Heart left ventricle (tissue), 16 donors: Measurements from ENCODE around the gene SLC47A2. TPM values are rescaled to one million over a fixed set of nuclear protein-coding genes. Genes with fewer than 3 reads are reported as not detected.

Experiments
- ATAC-seq, 4 donors: fragments of 200-7000 bp; cut with Tn5 transposase; one replicate each; pipeline ENCODE4 v1.9.1; 2020 to 2022; ENCODE audit warnings: moderate library complexity in 4 of 4, mild to moderate bottlenecking in 3 of 4, moderate number of reproducible peaks in 1 of 4
- DNase-seq, 5 donors: peaks; one replicate each; pipeline ENCODE4 v3.0.0-alpha.2; 2020
- H3K27ac ChIP-seq, 12 donors: fragments of 200-600 bp; sonication (generic) in 4 of 12; one replicate each; pipeline versions ENCODE4 v1.5.0 to v1.8.0; 2016 to 2022; ENCODE audit warnings: mild to moderate bottlenecking in 2 of 12
- H3K27me3 ChIP-seq, 9 donors: fragments of 200-600 bp; sonication (generic) in 2 of 9; one replicate each; pipeline versions ENCODE4 v1.5.1 to v1.8.0; 2016 to 2022; ENCODE audit warnings: mild to moderate bottlenecking in 3 of 9
- H3K36me3 ChIP-seq, 9 donors: fragments of 200-600 bp; sonication (generic) in 2 of 9; one replicate each; pipeline versions ENCODE4 v1.5.0 to v1.8.0; 2018 to 2022; ENCODE audit warnings: mild to moderate bottlenecking in 2 of 9
- H3K4me1 ChIP-seq, 12 donors: fragments of 200-600 bp; sonication (generic) in 4 of 12; one replicate each; pipeline versions ENCODE4 v1.5.0 to v1.8.0; 2016 to 2022; ENCODE audit warnings: mild to moderate bottlenecking in 3 of 12
- H3K4me3 ChIP-seq, 12 donors: fragments of 200-600 bp; sonication (generic) in 4 of 12; one replicate each; pipeline versions ENCODE4 v1.5.0 to v1.8.0; 2017 to 2022; ENCODE audit warnings: mild to moderate bottlenecking in 9 of 12, moderate library complexity in 4 of 12
- H3K9me3 ChIP-seq, 12 donors: fragments of 200-600 bp; sonication (generic) in 4 of 12; one replicate each; pipeline versions ENCODE4 v1.5.0 to v1.8.0; 2016 to 2022; ENCODE audit warnings: mild to moderate bottlenecking in 1 of 12
- POLR2A ChIP-seq, 2 donors: fragments of 450-650 bp; IDR thresholded peaks; one replicate each; pipeline ENCODE4 v1.6.1; 2017; ENCODE audit warnings: antibody characterized with exemption in 2 of 2, mild to moderate bottlenecking in 2 of 2, moderate library complexity in 2 of 2
- WGBS, 4 donors: extraction: QIAGEN DNeasy Blood & Tissue Kit in 2 of 4; methylation state at CpG; one replicate each; pipeline versions ENCODE4 v1.1.5 to v1.1.7; 2013 to 2018; 5-methylcytosine and 5-hydroxymethylcytosine counted together
- intact Hi-C, 10 donors: fragments of 100-400 bp; cut with DNase I; formaldehyde crosslinking; loops; one replicate each; pipeline versions ENCODE4 v1.11.1 to v1.14.2; 2022
- polyA plus RNA-seq, 2 donors: library from polyadenylated mRNA; stranded (reverse); fragments of 200-250 nt; gene quantifications; one replicate each; pipeline ENCODE4 v1.2.3, GENCODE V29; 2013
- total RNA-seq, 9 donors: library from RNA; depleted of rRNA in 2 of 9; stranded (reverse); fragments of >200 nt in 2 of 9; fragmentation: NEBNext Ultra II Directional in 3 of 9; extraction: Animal tissue kit (Norgen Biotek cat#: 25700) in 3 of 9; gene quantifications; one replicate each; pipeline versions ENCODE4 v1.1.0 to v1.2.4, GENCODE V29; 2016 to 2023
- TF ChIP-seq, protein P1 (sequence below), 12 donors: fragments of 200-600 bp; sonication (generic) in 4 of 12; IDR thresholded peaks; one replicate each; pipeline versions ENCODE4 v1.5.0 to v1.8.0; 2018 to 2022; ENCODE audit warnings: antibody characterized with exemption in 12 of 12, mild to moderate bottlenecking in 5 of 12
- donor health status: ischemic (EF 13 %, LVEDD 7.1; RV severe dilation, severe dysfunction).
- donor health status: healthy with polysubstance abuse.
- donor health status: DM: no; HTN: yes; CAD: no.
- donor health status: DM: no; HTN: no; CAD: no.
- donor health status: ischemic (EF 25% LVEDD 6.9; RV normal size, moderate dysfunction).
- donor health status: ischemic (EF 25% LVEDD 5.7; RV mildly dilated, moderate dysfunction).
- donor health status: healthy.
- donor health status: DM: yes; HTN: yes; CAD: no.
- donor health status: ischemic (EF 35%, LVEDD 5.7; RV mildly dilated, moderate dysfunction).
- donor health status: nonischemic (EF 11% LVEDD 7.7; RV severe dilation, severe dysfunction).
- donor health status: DM: yes; HTN: yes; CAD: no.
- donor health status: PGD.
- donor health status: ischemic (EF 29% LVEDD 5.4; RV normal size, mild dysfunction).
- donor health status: nonischemic (EF 23%, LVEDD 6.1; RV moderate dilation, normal function).

Gene SLC47A2
- total and polyA plus RNA-seq, 11 donors, result 0.32 TPM; not detected in 10

DNA sequence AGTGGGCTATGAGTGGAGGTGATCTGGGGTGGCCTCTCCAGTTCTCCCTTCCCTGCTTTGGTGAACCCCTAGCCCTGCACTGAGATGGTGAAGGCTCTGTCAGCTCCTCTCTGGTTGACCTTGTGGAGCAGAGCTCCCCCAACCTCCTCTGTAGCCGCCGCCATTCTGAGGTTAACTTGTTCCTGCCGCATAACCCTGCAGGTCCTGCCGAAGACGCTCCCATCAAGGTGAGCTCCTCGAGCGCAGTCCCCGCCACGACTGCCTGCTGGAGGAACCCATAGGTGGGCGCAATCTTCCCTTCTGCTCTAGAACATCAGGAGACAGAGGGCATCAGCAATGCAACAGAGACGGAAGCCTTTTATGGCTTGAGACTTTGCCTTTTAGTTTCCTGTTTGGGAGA, 15.2 kb upstream of the SLC47A2 start:
- ATAC-seq (no peak), DNase-seq (peak in 2 of 5 donors; percentile 25 to 46)
- intact Hi-C loops, result no loop called here
- no peaks in the 10 kb centered on the region for H3K9me3 ChIP-seq
- H3K27ac ChIP-seq, result no peak overlapping the region
- TF ChIP-seq, protein P1, sequence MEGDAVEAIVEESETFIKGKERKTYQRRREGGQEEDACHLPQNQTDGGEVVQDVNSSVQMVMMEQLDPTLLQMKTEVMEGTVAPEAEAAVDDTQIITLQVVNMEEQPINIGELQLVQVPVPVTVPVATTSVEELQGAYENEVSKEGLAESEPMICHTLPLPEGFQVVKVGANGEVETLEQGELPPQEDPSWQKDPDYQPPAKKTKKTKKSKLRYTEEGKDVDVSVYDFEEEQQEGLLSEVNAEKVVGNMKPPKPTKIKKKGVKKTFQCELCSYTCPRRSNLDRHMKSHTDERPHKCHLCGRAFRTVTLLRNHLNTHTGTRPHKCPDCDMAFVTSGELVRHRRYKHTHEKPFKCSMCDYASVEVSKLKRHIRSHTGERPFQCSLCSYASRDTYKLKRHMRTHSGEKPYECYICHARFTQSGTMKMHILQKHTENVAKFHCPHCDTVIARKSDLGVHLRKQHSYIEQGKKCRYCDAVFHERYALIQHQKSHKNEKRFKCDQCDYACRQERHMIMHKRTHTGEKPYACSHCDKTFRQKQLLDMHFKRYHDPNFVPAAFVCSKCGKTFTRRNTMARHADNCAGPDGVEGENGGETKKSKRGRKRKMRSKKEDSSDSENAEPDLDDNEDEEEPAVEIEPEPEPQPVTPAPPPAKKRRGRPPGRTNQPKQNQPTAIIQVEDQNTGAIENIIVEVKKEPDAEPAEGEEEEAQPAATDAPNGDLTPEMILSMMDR (IDR thresholded peaks at IDR 0.05), result no peak
- no peak for TF ChIP-seq POLR2A (IDR thresholded peaks at IDR 0.05)
- no peaks in the 10 kb centered on the region for H3K36me3 ChIP-seq
- WGBS, 4 donors, result 87 to 96% (median 93%) methylated on average over 11 of the region's 11 CpGs
- peaks cover 0 to 30% (median 21%) of the 10 kb centered on the region in 12 donors for H3K4me1 ChIP-seq
- no peaks in the 10 kb centered on the region for H3K27me3 ChIP-seq
- no peak overlapping the region for H3K4me3 ChIP-seq

- DNase-seq, result peak in 1 of 5 donors; percentile 31
- no peaks in the 10 kb centered on the region for H3K36me3 ChIP-seq
- 65 to 83% (median 80%) methylated on average over 4 of the region's 4 CpGs for WGBS, 4 donors
- ATAC-seq, result peak in 1 of 4 donors; percentile 17
- H3K27me3 ChIP-seq, result no peaks in the 10 kb centered on the region
- H3K9me3 ChIP-seq, result no peaks in the 10 kb centered on the region
- intact Hi-C loops, result no loop called here
- peak overlapping the region in 1 of 12 donors; percentile 52 for H3K27ac ChIP-seq
- H3K4me3 ChIP-seq, result no peak overlapping the region
- TF ChIP-seq, protein P1 (IDR thresholded peaks at IDR 0.05), result no peak
- TF ChIP-seq POLR2A (IDR thresholded peaks at IDR 0.05), result no peak
- H3K4me1 ChIP-seq, result peaks cover 0 to 31% (median 25%) of the 10 kb centered on the region in 12 donors
These were observed 14.5 kb upstream of the SLC47A2 start for GRCh38 chr17:19730843-19731242.

- DNase-seq (peak in 1 of 5 donors; percentile 22), ATAC-seq (no peak)
- no peaks in the 10 kb centered on the region for H3K27me3 ChIP-seq
- no peaks in the 10 kb centered on the region for H3K36me3 ChIP-seq
- 86 to 95% (median 91%) methylated on average over 5 to 6 of the region's 6 CpGs for WGBS, 4 donors
- no peaks in the 10 kb centered on the region for H3K9me3 ChIP-seq
- peak overlapping the region in 1 of 12 donors; percentile 11 for H3K27ac ChIP-seq
- H3K4me3 ChIP-seq, result no peak overlapping the region
- TF ChIP-seq POLR2A (IDR thresholded peaks at IDR 0.05), result no peak
- TF ChIP-seq, protein P1 (IDR thresholded peaks at IDR 0.05), result no peak
- intact Hi-C loops, result loop anchor here in 1 of 10 donors (10.0 kb wide), 1 partner anchor 65 kb away; no protein-coding TSS in a partner anchor
- H3K4me1 ChIP-seq, result peaks cover 0 to 39% (median 25%) of the 10 kb centered on the region in 12 donors
These were observed 13.5 kb upstream of the SLC47A2 start for GRCh38 chr17:19729900-19730299.

- H3K27me3 ChIP-seq, result no peaks in the 10 kb centered on the region
- H3K4me3 ChIP-seq, result no peak overlapping the region
- DNase-seq (peak; percentile 79 to 95 (median 88)), ATAC-seq (peak; percentile 77 to 85 (median 80))
- WGBS, 4 donors, result 8 to 15% (median 11%) methylated on average over 5 to 7 of the region's 7 CpGs
- TF ChIP-seq POLR2A (IDR thresholded peaks at IDR 0.05), result no peak
- TF ChIP-seq, protein P1 (IDR thresholded peaks at IDR 0.05), result no peak
- no peaks in the 10 kb centered on the region for H3K36me3 ChIP-seq
- peaks cover 0 to 51% (median 25%) of the 10 kb centered on the region in 12 donors for H3K4me1 ChIP-seq
- H3K27ac ChIP-seq, result peak overlapping the region; percentile 83 to 95 (median 91)
- intact Hi-C loops, result loop anchor here in 1 of 10 donors (10.0 kb wide), 1 partner anchor 63 kb away; no protein-coding TSS in a partner anchor
- no peaks in the 10 kb centered on the region for H3K9me3 ChIP-seq
These were observed 11.7 kb upstream of the SLC47A2 start for GRCh38 chr17:19728084-19728495.
